Activated naive CD4-positive, alpha-beta T cell treated with anti-CD3 and anti-CD28 coated beads, Interleukin-2, amount 50 U/mL, for 72 hours (primary cell): ENCODE results near the gene CPZ. TPM values are rescaled to one million over a fixed set of nuclear protein-coding genes. Genes with fewer than 3 reads are reported as not detected.

Experiments
- ATAC-seq, 2 donors: fragments of 150-1000 bp; cut with Tn5 transposase; 2 replicates each; pipeline ENCODE4 v1.10.0; 2021; ENCODE audit warnings: mild to moderate bottlenecking in 2 of 2, moderate library complexity in 2 of 2
- DNase-seq, 2 donors: peaks; one replicate each; pipeline ENCODE4 v3.0.0; 2021 to 2022; ENCODE audit warnings: low spot score in 2 of 2
- H3K27ac Mint-ChIP-seq, 2 donors: one replicate each; pipeline ENCODE4 v1.8.0; 2022; ENCODE audit warnings: mild to moderate bottlenecking in 2 of 2, mixed read lengths in 2 of 2
- H3K36me3 Mint-ChIP-seq, 2 donors: one replicate each; pipeline ENCODE4 v1.8.0; 2022; ENCODE audit warnings: mixed read lengths in 2 of 2
- H3K9me3 Mint-ChIP-seq, 2 donors: one replicate each; pipeline ENCODE4 v1.8.0; 2022; ENCODE audit warnings: mixed read lengths in 2 of 2
- total RNA-seq, 2 donors: library from RNA; stranded (reverse); gene quantifications; one replicate each; pipeline ENCODE4 v1.2.3, GENCODE V29; 2022

Gene CPZ
- total RNA-seq, 2 donors from 2014 or later: not detected

DNA sequence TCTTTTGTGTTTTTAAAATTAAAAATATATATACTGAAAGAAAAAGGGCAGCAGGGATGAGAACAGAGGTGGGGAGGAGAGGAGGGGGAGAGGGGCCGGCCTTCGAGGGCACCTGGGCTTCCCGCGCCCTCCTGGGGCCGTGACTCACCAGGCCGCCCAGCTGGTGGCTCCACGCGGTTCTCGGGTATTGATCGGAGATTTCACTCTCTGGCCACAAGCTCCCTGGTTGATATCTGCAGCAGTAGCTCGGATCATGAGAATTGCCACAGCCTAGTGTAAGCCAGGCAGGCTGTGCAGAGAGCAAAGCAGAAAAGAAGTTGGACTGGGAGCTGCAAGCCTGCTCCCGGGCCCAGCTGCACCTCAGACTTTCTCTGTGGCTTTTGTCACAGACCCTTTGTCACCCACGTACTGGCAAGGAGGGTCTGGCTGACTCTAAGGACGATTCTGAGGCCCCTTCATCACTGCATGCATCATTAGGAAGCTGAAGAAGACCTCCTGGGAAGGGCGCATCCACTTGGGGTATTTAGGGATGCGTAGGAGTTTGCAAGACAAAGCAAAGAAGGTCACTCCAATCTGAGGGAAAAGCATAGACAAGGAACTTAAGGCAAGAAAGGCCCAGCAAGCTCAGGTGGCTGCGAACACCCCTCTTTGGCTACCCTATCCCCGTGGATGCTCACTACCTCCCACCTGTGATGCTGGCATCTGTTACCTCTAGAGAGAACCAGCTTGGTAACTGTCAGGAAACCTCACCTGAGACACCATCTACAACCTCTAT is 71.7 kb downstream of the CPZ start:
- ATAC-seq (no peak), DNase-seq (no peak)
- no peaks in the 10 kb centered on the region for H3K9me3 Mint-ChIP-seq
- H3K36me3 Mint-ChIP-seq: no peaks in the 10 kb centered on the region
- no peak overlapping the region for H3K27ac Mint-ChIP-seq

DNA sequence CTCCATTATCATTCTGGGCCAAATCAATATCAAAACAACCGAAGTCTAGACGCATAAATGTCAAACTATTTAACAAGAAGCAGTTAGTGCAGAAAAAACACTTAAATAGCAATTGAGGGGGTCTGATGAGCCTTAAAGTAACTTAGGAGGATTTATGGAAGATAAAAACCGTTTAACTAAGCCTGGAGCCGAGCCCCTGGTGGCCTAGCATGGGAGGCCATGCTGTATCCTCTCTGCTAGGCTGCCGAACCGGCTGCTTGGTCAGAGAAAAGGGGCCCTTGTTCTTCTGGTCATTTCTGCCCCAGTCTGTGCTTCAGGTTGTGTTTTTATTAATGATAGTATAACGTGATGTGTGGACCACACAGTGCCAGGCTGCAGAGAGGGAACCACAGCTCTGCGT is 72.4 kb downstream of the CPZ start:
- ATAC-seq (no peak), DNase-seq (no peak)
- H3K9me3 Mint-ChIP-seq: no peaks in the 10 kb centered on the region
- no peaks in the 10 kb centered on the region for H3K36me3 Mint-ChIP-seq
- H3K27ac Mint-ChIP-seq: no peak overlapping the region

DNA sequence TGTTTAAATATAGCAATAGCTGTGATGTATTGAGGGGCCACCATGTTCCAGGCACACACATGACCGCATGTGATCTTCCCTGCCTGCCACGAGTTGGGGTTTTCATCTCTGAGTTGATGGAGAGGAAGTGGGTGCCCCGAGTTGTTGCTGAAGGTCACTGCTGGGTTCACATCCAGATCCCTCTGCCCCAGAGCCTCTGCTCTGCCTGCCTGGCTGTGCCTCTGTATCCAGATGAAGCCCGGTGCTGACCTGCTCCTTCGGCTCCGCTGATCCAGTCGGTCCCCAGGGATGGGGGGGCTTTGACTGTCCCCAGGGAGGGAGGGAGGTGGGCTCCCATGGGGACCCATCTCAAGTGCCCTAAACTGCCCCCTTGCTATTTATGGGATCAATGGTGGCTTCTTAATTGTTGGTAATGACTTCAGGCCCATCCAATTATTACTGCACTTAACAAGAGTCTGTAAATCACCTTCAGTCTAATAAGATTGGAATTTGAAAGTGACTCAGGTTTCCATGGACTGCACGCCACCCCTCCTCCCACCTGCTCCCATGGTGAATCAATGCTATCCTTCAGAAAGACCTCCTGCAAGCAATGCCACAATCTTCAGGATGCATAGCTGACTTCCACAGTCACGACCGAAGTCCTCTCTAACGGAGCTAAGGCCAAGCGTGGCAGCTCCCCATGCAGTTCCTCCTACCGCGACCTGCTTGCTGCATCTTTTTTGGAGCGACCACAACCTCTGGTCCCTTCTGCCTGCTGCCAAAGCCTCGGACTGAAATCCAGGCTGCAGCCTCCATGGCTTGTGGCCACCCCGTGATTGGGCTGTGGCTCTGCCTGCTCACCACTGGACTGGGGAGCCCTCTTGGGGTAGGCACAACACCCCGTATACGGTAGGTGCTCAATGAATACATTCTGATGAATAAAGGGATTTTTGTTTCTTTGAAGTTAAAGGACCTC is 73.1 kb downstream of the CPZ start:
- ATAC-seq (no peak), DNase-seq (no peak)
- Mint-ChIP-seq H3K27ac (no peak overlapping the region), H3K9me3 (no peaks in the 10 kb centered on the region), H3K36me3 (no peaks in the 10 kb centered on the region)

DNA sequence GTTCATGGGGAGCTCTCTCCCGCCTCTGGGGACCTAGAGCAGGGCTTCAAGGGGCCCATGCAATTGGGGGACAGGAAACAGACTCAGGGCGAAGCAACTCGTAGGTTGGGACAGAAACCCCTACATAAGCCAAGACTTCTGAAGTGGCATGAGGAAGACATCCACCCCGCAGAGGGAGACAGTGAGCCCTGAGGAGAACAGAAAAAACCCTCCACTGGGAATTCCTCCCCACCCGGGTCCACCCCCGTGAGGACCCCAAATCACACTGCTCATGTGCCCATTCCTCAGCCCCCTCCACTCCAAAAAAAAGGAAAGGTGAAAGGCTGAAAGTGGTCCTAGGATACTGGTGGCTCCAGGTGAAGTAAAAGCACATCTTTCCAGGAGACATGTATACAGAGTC is 74.0 kb downstream of the CPZ start:
- Mint-ChIP-seq H3K36me3 (no peaks in the 10 kb centered on the region), H3K27ac (no peak overlapping the region), H3K9me3 (no peaks in the 10 kb centered on the region)
- DNase-seq (no peak), ATAC-seq (no peak)

Other genes with a start within 250 kb of the CPZ start
- gene ACOX3, start 152.0 kb upstream of the CPZ start, total RNA-seq: 10 to 100 TPM; 22.1 to 29.2 TPM
- 10 to 100 TPM; 19.9 to 24.8 TPM for gene TRMT44, start 152.0 kb upstream of the CPZ start, total RNA-seq
- under 1 TPM in 1 of 2 donors, not detected in 1; 0.16 TPM for gene GPR78, start 12.4 kb upstream of the CPZ start, total RNA-seq